HepG2 (cell line): ENCODE measurements around the gene ZCCHC3. TPM values are rescaled to one million over a fixed set of nuclear protein-coding genes. Genes with fewer than 3 reads are reported as not detected.

Experiments used
- ATAC-seq: fragments of 200-7000 bp; cut with Tn5 transposase; 3 replicates; pipeline ENCODE4 v1.9.1; 2020; ENCODE audit warnings: mild to moderate bottlenecking, moderate library complexity
- BruUV-seq: library from RNA; stranded (reverse); fragments of 400-500 nt; replicated peaks from 2 replicates; lab custom pipeline; 2021; lab: Mats Ljungman, UMichigan
- CTCF ChIA-PET: fragments of 300-600 bp; formaldehyde crosslinking; extraction: SDS; loops from one replicate; lab custom pipeline; 2021; ENCODE audit warnings: low total read pairs, inconsistent platforms, low intra/inter-chr PET ratio; lab: Yijun Ruan, JAX
- POLR2A ChIA-PET: fragments of 350-600 bp; sonication (Branson Sonifier 250); formaldehyde crosslinking; loops from one replicate; lab custom pipeline; 2020; ENCODE audit warnings: antibody characterized with exemption, inconsistent platforms; lab: Yijun Ruan, JAX
- DNase-seq: peaks from one replicate; pipeline ENCODE4 v3.0.0-alpha.2; 2015; ENCODE audit warnings: low spot score
- FAIRE-seq: peaks from 3 replicates; lab custom pipeline; 2011; peaks lifted over from hg19 to GRCh38; lab: Jason Lieb, UNC
- H2AFZ ChIP-seq: one replicate; pipeline ENCODE4 v1.6.1; 2011; ENCODE audit warnings: low read length, inconsistent platforms
- H3K27ac ChIP-seq: fragments of 300-600 bp; 3 replicates; pipeline ENCODE4 v1.8.0; 2011; ENCODE audit warnings: mixed run types, mild to moderate bottlenecking, mixed read lengths, low read length, inconsistent platforms; ENCODE audit not compliant: insufficient read depth; ENCODE audit errors: extremely low read length
- H3K27me3 ChIP-seq, 2 experiments: fragments of 200-600 bp in 1 of 2; 2 replicates in 1 of 2; 3 replicates in 1 of 2; pipeline versions ENCODE4 v1.6.0 to v1.8.0; 2011; ENCODE audit warnings: low read length in 2 of 2, mild to moderate bottlenecking in 2 of 2, moderate library complexity in 2 of 2, inconsistent platforms in 1 of 2; ENCODE audit not compliant: insufficient read depth in 2 of 2, control insufficient read depth in 1 of 2
- H3K36me3 ChIP-seq, 2 experiments: fragments of 200-600 bp in 1 of 2; replicated peaks in 1 of 2; 2 replicates in 1 of 2; 3 replicates in 1 of 2; pipeline versions ENCODE4 v1.5.1 to v1.8.0; 2011; ENCODE audit warnings: low read length in 2 of 2, inconsistent platforms in 1 of 2; ENCODE audit not compliant: insufficient read depth in 2 of 2, control insufficient read depth in 1 of 2
- H3K4me1 ChIP-seq: 2 replicates; pipeline ENCODE4 v1.5.1; 2012; ENCODE audit warnings: low read length, inconsistent platforms; ENCODE audit not compliant: insufficient read depth
- H3K4me2 ChIP-seq: 2 replicates; pipeline ENCODE4 v1.6.0; 2011; ENCODE audit warnings: low read depth, low read length, inconsistent platforms
- H3K4me3 ChIP-seq, 3 experiments: fragments of 200-600 bp in 1 of 3; sonication (generic), shearing (Covaris generic) in 1 of 3; replicated peaks in 1 of 3; 2 replicates each; pipeline ENCODE4 v1.5.1; 2011 to 2016; ENCODE audit warnings: low read length in 3 of 3, inconsistent platforms in 2 of 3, low read depth in 2 of 3, mild to moderate bottlenecking in 2 of 3, control low read depth in 1 of 3, mixed read lengths in 1 of 3; ENCODE audit not compliant: insufficient read depth in 1 of 3
- H3K79me2 ChIP-seq: one replicate; pipeline ENCODE4 v1.6.1; 2011; ENCODE audit warnings: low read length, inconsistent platforms; ENCODE audit not compliant: insufficient read depth
- H3K9ac ChIP-seq: 2 replicates; pipeline ENCODE4 v1.6.0; 2011; ENCODE audit warnings: mild to moderate bottlenecking, low read depth, low read length, inconsistent platforms; ENCODE audit not compliant: insufficient read depth
- H3K9me3 ChIP-seq: 2 replicates; pipeline ENCODE4 v1.5.1; 2012; ENCODE audit warnings: mild to moderate bottlenecking, low read length
- H4K20me1 ChIP-seq: 2 replicates; pipeline ENCODE4 v1.6.0; 2011; ENCODE audit warnings: inconsistent platforms, mild to moderate bottlenecking, low read length, moderate library complexity; ENCODE audit not compliant: insufficient read depth
- EHMT2 ChIP-seq: fragments of 200-600 bp; sonication (generic); IDR thresholded peaks from 2 replicates; pipeline ENCODE4 v1.7.0; 2017; ENCODE audit warnings: antibody characterized with exemption, low read depth, low read length, borderline replicate concordance
- FOXC1 ChIP-seq: sonication (generic); formaldehyde crosslinking; IDR thresholded peaks from 2 replicates; pipeline ENCODE4 v1.8.0; 2022; ENCODE audit warnings: mild to moderate bottlenecking, missing genetic modification reagents, borderline replicate concordance
- GTF2F1 ChIP-seq: fragments of 150-350 bp; IDR thresholded peaks from 2 replicates; pipeline ENCODE4 v1.6.1; 2014; ENCODE audit warnings: low read length
- HNRNPK ChIP-seq: fragments of 200-400 bp; formaldehyde crosslinking; IDR thresholded peaks from 2 replicates; pipeline ENCODE4 v1.6.1; 2018; ENCODE audit warnings: low read length, low read depth, moderate library complexity, mild to moderate bottlenecking; ENCODE audit not compliant: poor library complexity, severe bottlenecking
- SMAD9 ChIP-seq: sonication (generic); formaldehyde crosslinking; IDR thresholded peaks from 2 replicates; pipeline ENCODE4 v1.5.1; 2020; ENCODE audit warnings: mild to moderate bottlenecking, missing genetic modification reagents
- TGIF2 ChIP-seq: IDR thresholded peaks from 2 replicates; pipeline ENCODE4 v1.6.1; 2016; ENCODE audit warnings: control low read depth, missing compliant biosample characterization
- THAP11 ChIP-seq: IDR thresholded peaks from 2 replicates; pipeline ENCODE4 v1.6.1; 2016; ENCODE audit warnings: missing biosample characterization, missing genetic modification reagents
- ZKSCAN1 ChIP-seq: fragments of 150-350 bp; IDR thresholded peaks from 2 replicates; pipeline ENCODE4 v1.6.1; 2014; ENCODE audit warnings: low read length
- ZNF333 ChIP-seq: sonication (generic); formaldehyde crosslinking; IDR thresholded peaks from 2 replicates; pipeline ENCODE4 v1.4.0; 2020; ENCODE audit warnings: mild to moderate bottlenecking, missing genetic modification reagents, borderline replicate concordance
- ZNF343 ChIP-seq: sonication (generic); formaldehyde crosslinking; IDR thresholded peaks from 2 replicates; pipeline ENCODE4 v1.4.0; 2020; ENCODE audit warnings: mild to moderate bottlenecking, missing genetic modification reagents
- ZNF7 ChIP-seq: IDR thresholded peaks from 2 replicates; pipeline ENCODE4 v1.6.1; 2016; ENCODE audit warnings: missing biosample characterization, missing genetic modification reagents
- ZNF772 ChIP-seq: sonication (generic); formaldehyde crosslinking; IDR thresholded peaks from 2 replicates; pipeline ENCODE4 v1.5.0; 2020; ENCODE audit warnings: mild to moderate bottlenecking, missing genetic modification reagents
- WGBS: methylation state at CpG from one replicate; pipeline ENCODE4 v1.1.6; 2017; ENCODE audit warnings: low lambda C conversion rate; 5-methylcytosine and 5-hydroxymethylcytosine counted together
- in situ Hi-C: cut with HindIII; loops from 2 replicates; pipeline ENCODE4 v1.10.0; 2017; ENCODE audit warnings: low pct_unique_long_range_greater_than_20kb; ENCODE audit not compliant: extremely low pct_ligation_motif_present
- intact Hi-C: fragments of 100-400 bp; cut with micrococcal nuclease; formaldehyde crosslinking; loops from one replicate; pipeline ENCODE4 v1.10.0; 2022; ENCODE audit not compliant: unreplicated experiment
- polyA plus RNA-seq, 8 experiments: library from polyadenylated mRNA; depleted of rRNA in 3 of 8; stranded (reverse) in 7 of 8; unstranded in 1 of 8; fragments of >200 nt; fragmentation: Illumina TruSeq in 4 of 8; extraction: Trizol in 4 of 8; gene quantifications; 2 replicates each; pipeline versions ENCODE4 v1.2.1 to v1.2.3, GENCODE V29; 2011 to 2016; ENCODE audit warnings: low read depth in 4 of 8, missing spikeins in 1 of 8, mixed read lengths in 1 of 8; ENCODE audit not compliant: insufficient read depth in 1 of 8
- total RNA-seq, 5 experiments: library from RNA; depleted of rRNA; stranded (reverse); fragments of >200 nt; fragmentation: Illumina TruSeq; extraction: Trizol; gene quantifications; 2 replicates each; pipeline ENCODE4 v1.2.3, GENCODE V29; 2016; ENCODE audit warnings: low read depth in 1 of 5
- TF ChIP-seq, protein P1 (sequence below): sonication (generic); formaldehyde crosslinking; IDR thresholded peaks from 2 replicates; pipeline ENCODE4 v1.5.0; 2020; ENCODE audit warnings: mild to moderate bottlenecking, missing genetic modification reagents, moderate library complexity
- TF ChIP-seq, protein P2 (sequence below): sonication (generic); formaldehyde crosslinking; IDR thresholded peaks from 2 replicates; pipeline ENCODE4 v1.8.0; 2022; ENCODE audit warnings: missing genetic modification reagents, mild to moderate bottlenecking, borderline replicate concordance

ZCCHC3 gene
- total and polyA plus RNA-seq, 2 of the 13 experiments (the other 11 are each of a cell fraction or from before 2014, with no cell fraction given), result 46.6 to 63.0 TPM

DNA sequence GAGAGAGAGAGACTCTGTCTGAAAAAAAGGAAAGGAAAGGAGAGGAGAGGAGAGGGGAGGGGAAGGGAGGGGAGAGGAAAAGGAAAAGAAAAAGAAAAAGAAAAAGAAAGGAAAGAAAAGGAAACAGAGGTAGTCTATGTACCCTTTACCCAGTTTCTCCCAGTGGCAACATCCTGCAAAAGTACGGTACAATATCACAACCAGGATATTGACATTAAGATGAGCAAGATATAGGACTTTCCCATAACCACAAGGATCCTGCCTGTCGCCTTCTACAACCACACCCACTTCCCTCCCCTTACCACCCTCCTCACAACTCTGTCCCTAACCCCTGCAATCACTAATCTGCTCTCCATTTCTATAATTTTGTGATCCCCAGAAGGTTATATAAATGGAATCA, 10.9 kb upstream of the ZCCHC3 start:
- DNase-seq, result no peak
- Histone ChIP-seq H3K4me1 (peaks cover 23% of the 10 kb centered on the region), H3K79me2 (peaks cover 10% of the 10 kb centered on the region), H2AFZ (no peak overlapping the region), H4K20me1 (no peaks in the 10 kb centered on the region), H3K27ac (no peak overlapping the region), H3K27me3 (peaks cover under 1 to 2% of the 10 kb centered on the region in 2 experiments; a peak in 3 of 5 replicates), H3K9me3 (no peaks in the 10 kb centered on the region), H3K9ac (no peak overlapping the region), H3K36me3 (peaks cover 0 to 4% of the 10 kb centered on the region in 2 experiments; a peak in 3 of 5 replicates), H3K4me3 (no peak overlapping the region), H3K4me2 (no peak overlapping the region)
- in situ Hi-C loops, result no loop called here
- FAIRE-seq, result no peak
- BruUV-seq, result no TSS peak
- TF ChIP-seq HNRNPK (peak; percentile 95), ZKSCAN1 (no peak), GTF2F1 (no peak)
- ChIA-PET CTCF (no interaction called here), POLR2A (no interaction called here)
- ATAC-seq, result no peak
- WGBS, result 89% methylated on average over 2 of the region's 2 CpGs
- intact Hi-C loops, result no loop called here

DNA sequence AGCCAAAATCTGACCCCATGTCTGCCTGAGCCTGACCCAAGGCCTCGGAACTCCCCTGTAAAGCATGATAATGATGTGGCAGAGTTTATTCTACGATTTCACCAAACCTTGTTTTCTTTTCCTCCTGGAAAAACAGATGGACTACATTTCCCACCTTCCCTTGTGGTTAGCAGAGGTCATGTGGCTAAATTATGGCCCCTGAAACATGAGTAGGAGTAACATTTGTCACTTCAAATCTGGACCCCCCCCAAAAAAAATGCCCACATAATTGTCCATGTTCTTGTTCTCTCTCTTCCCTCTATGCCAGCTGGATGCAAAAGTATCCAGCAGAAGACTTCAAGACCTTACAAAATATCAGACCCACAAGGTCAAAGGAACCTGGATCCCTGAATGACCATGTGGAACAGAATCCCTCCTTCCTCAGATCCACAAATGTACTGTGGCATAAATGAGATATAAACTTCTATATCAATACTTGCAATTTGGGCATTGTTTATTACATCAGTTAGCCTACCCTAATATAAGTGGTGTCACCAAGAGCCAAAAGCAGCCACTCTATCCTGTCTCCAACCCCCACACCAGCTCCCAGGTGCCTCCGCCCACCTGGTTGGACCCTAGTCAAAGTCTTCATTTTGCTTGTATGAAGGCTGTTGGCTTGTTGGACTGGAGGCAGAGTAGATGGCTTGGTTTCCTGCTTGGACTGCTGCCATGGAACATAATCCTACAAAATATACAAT, 8.2 kb upstream of the ZCCHC3 start:
- DNase-seq (no peak), ATAC-seq (no peak), FAIRE-seq (peak; percentile 56)
- H3K9me3 ChIP-seq, result no peaks in the 10 kb centered on the region
- peak overlapping the region; percentile 98 for H3K4me2 ChIP-seq
- H3K4me3 ChIP-seq, result peak overlapping the region; percentile 63 to 85 (median 83); a peak in 5 of 6 replicates
- ChIA-PET CTCF (no interaction called here), POLR2A (no interaction called here)
- 93% methylated on average over 3 of the region's 3 CpGs for WGBS
- no peak overlapping the region for H2AFZ ChIP-seq
- in situ Hi-C loops (no loop called here), intact Hi-C loops (no loop called here)
- no peak overlapping the region for H3K27ac ChIP-seq
- H3K9ac ChIP-seq, result peak overlapping the region; percentile 89
- no TSS peak for BruUV-seq
- H3K4me1 ChIP-seq, result peaks cover 27% of the 10 kb centered on the region
- peaks cover 10% of the 10 kb centered on the region for H3K79me2 ChIP-seq
- no peaks in the 10 kb centered on the region for H3K36me3 ChIP-seq
- H3K27me3 ChIP-seq, result peaks cover 2 to 19% of the 10 kb centered on the region in 2 experiments; a peak in 4 of 5 replicates
- H4K20me1 ChIP-seq, result no peaks in the 10 kb centered on the region
- TF ChIP-seq ZNF7 (CRISPR knock-in tag) (peak; percentile 74), SMAD9 (no peak), THAP11 (CRISPR knock-in tag) (peak; percentile 90), TGIF2 (no peak), ZNF343 (CRISPR knock-in tag) (no peak), ZNF333 (CRISPR knock-in tag) (peak; percentile 97; the same call in 1 of the 2 replicates), FOXC1 (no peak), ZNF772 (CRISPR knock-in tag) (0 out of 2 replicates have a peak, but pooled peaks have one; percentile 16), EHMT2 (0 out of 2 replicates have a peak, but pooled peaks have one; percentile 52)
- TF ChIP-seq, protein P1, sequence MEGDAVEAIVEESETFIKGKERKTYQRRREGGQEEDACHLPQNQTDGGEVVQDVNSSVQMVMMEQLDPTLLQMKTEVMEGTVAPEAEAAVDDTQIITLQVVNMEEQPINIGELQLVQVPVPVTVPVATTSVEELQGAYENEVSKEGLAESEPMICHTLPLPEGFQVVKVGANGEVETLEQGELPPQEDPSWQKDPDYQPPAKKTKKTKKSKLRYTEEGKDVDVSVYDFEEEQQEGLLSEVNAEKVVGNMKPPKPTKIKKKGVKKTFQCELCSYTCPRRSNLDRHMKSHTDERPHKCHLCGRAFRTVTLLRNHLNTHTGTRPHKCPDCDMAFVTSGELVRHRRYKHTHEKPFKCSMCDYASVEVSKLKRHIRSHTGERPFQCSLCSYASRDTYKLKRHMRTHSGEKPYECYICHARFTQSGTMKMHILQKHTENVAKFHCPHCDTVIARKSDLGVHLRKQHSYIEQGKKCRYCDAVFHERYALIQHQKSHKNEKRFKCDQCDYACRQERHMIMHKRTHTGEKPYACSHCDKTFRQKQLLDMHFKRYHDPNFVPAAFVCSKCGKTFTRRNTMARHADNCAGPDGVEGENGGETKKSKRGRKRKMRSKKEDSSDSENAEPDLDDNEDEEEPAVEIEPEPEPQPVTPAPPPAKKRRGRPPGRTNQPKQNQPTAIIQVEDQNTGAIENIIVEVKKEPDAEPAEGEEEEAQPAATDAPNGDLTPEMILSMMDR, result no peak
- TF ChIP-seq, protein P2, sequence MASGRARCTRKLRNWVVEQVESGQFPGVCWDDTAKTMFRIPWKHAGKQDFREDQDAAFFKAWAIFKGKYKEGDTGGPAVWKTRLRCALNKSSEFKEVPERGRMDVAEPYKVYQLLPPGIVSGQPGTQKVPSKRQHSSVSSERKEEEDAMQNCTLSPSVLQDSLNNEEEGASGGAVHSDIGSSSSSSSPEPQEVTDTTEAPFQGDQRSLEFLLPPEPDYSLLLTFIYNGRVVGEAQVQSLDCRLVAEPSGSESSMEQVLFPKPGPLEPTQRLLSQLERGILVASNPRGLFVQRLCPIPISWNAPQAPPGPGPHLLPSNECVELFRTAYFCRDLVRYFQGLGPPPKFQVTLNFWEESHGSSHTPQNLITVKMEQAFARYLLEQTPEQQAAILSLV (CRISPR knock-in tag), result no peak
